Stimulated activated CD4-positive, alpha-beta T cell treated with anti-CD3 and anti-CD28 coated beads, TNF-alpha, amount 100 ng/mL, for 1 hour (primary cell): ENCODE results near the gene LY6G5C.

Experiments used
- DNase-seq, 3 donors: peaks; one replicate each; pipeline ENCODE4 v3.0.0-alpha.2; 2020; ENCODE audit warnings: low read depth in 3 of 3, low spot score in 1 of 3

LY6G5C gene

GRCh38 chr6:31663126-31663960 is 17.5 kb downstream of the LY6G5C start:
- no peak for DNase-seq

- DNase-seq = no peak
These were observed 18.6 kb downstream of the LY6G5C start for GRCh38 chr6:31662124-31662723.

GRCh38 chr6:31661262-31662123 is 19.4 kb downstream of the LY6G5C start:
- DNase-seq = no peak

- peak; percentile 42 to 59 (median 42) for DNase-seq
These were observed 20.2 kb downstream of the LY6G5C start, which contains the start of gene C6orf47 for GRCh38 chr6:31660381-31661261. C6orf47 (minus strand) TSS chr6:31660778; CDS start chr6:31659947, 831 bp downstream.

GRCh38 chr6:31659649-31660380 is 21.1 kb downstream of the LY6G5C start:
- DNase-seq = no peak

GRCh38 chr6:31658983-31659648 is 21.8 kb downstream of the LY6G5C start:
- DNase-seq = no peak

- no peak for DNase-seq
These were observed 22.6 kb downstream of the LY6G5C start for GRCh38 chr6:31658158-31658688.

GRCh38 chr6:31657406-31658157 is 23.3 kb downstream of the LY6G5C start:
- no peak for DNase-seq

- DNase-seq = no peak
These were observed 25.3 kb downstream of the LY6G5C start, which contains the start of gene APOM for GRCh38 chr6:31655349-31656237. APOM (plus strand) TSS chr6:31655894; CDS start chr6:31655967, 73 bp downstream.

- no peak for DNase-seq
These were observed 26.1 kb downstream of the LY6G5C start for GRCh38 chr6:31654574-31655348.

- peak in 1 of 3 donors; percentile 74 for DNase-seq
These were observed 27.7 kb downstream of the LY6G5C start for GRCh38 chr6:31652925-31653724.

GRCh38 chr6:31651602-31652191 is 29.2 kb downstream of the LY6G5C start:
- DNase-seq = no peak

- DNase-seq = no peak
These were observed 35.5 kb downstream of the LY6G5C start for GRCh38 chr6:31645325-31645724.

- DNase-seq = no peak
These were observed 36.9 kb downstream of the LY6G5C start for GRCh38 chr6:31643818-31644454.
